Measurements from ENCODE around the gene ZNF845. TPM values are rescaled to one million over a fixed set of nuclear protein-coding genes. Genes with fewer than 3 reads are reported as not detected.
A peak's percentile ranks its signal among the peaks of the same experiment; 100 is the strongest.

ZNF845 gene
- total RNA-seq, 1 experiment from 2014 or later: 18.5 TPM

- Mint-ChIP-seq H3K9me3 (peaks cover under 1% of the 10 kb centered on the region), H3K27me3 (ENCODE audit: low read depth) (peaks cover 17% of the 10 kb centered on the region; the same call in 1 of the 2 replicates), H3K36me3 (0 out of 2 replicates have a peak, but pooled peaks cover 1% of the 10 kb centered on the region), H3K4me1 (peaks cover 48% of the 10 kb centered on the region), H3K27ac (peak within 1 kb of the TSS; percentile 95), H3K4me3 (peak within 1 kb of the TSS; percentile 93)
- CTCF ChIA-PET: interaction anchor here (0.8 to 2.1 kb wide), 13 partner anchors 26 to 665 kb away, joined by 3 to 11 read pairs (median 4); partner anchors contain the start of genes ZNF765 and ZNF845
- DNase-seq (ENCODE audit: low spot score): peak; percentile 95
- POLR2A ChIA-PET: interaction anchor here (0.6 to 1.1 kb wide), 2 partner anchors 29 to 66 kb away, joined by 3 to 4 read pairs; partner anchors contain the start of gene ZNF765
- TF ChIP-seq CTCF (IDR thresholded peaks at IDR 0.05) (peak; percentile 69), ZNF532 (CRISPR knock-in tag; IDR thresholded peaks at IDR 0.05; ENCODE audit: borderline replicate concordance) (no peak), ETV6 (CRISPR knock-in tag; IDR thresholded peaks at IDR 0.05) (0 out of 2 replicates have a peak, but pooled peaks have one; percentile 13), SP1 (CRISPR knock-in tag; conservative IDR thresholded peaks at IDR 0.05) (peak; percentile 60; the same call in 1 of the 2 replicates)
- ATAC-seq: peak; percentile 97
These were observed 31.8 kb downstream of the ZNF845 start, which contains the start of gene ZNF525 for GRCh38 chr19:53365134-53365898. ZNF525 (plus strand) TSS chr19:53365705; CDS start chr19:53372282, 6,577 bp downstream.

- DNase-seq (ENCODE audit: low spot score) (peak; percentile 42), ATAC-seq (peak; percentile 40)
- Mint-ChIP-seq H3K27me3 (ENCODE audit: low read depth) (peaks cover 16% of the 10 kb centered on the region; the same call in 1 of the 2 replicates), H3K4me1 (peaks cover 53% of the 10 kb centered on the region), H3K4me3 (peak overlapping the region; percentile 93), H3K9me3 (no peaks in the 10 kb centered on the region), H3K36me3 (peaks cover 3% of the 10 kb centered on the region), H3K27ac (peak overlapping the region; percentile 72)
- ChIA-PET CTCF (interaction anchor here (1.0 to 2.1 kb wide), 5 partner anchors 28 to 170 kb away, joined by 3 to 11 read pairs (median 7); partner anchors contain the start of gene ZNF765), POLR2A (interaction anchor here (0.6 to 1.1 kb wide), 2 partner anchors 29 to 33 kb away, joined by 3 to 5 read pairs; partner anchors contain the start of gene ZNF765)
- TF ChIP-seq ZNF317 (CRISPR knock-in tag; IDR thresholded peaks at IDR 0.05; ENCODE audit: borderline replicate concordance, low read depth) (no peak), MAX (CRISPR knock-in tag; IDR thresholded peaks at IDR 0.05) (no peak), AR (CRISPR knock-in tag; IDR thresholded peaks at IDR 0.05) (no peak), ZNF138 (CRISPR knock-in tag; conservative IDR thresholded peaks at IDR 0.05) (no peak), ZNF219 (CRISPR knock-in tag; IDR thresholded peaks at IDR 0.05; ENCODE audit: borderline replicate concordance) (no peak), CREM (CRISPR knock-in tag; IDR thresholded peaks at IDR 0.05) (no peak), SMAD4 (CRISPR knock-in tag; IDR thresholded peaks at IDR 0.05) (no peak), ZNF263 (CRISPR knock-in tag; IDR thresholded peaks at IDR 0.05; ENCODE audit: low read depth) (no peak), FOXJ3 (CRISPR knock-in tag; IDR thresholded peaks at IDR 0.05; ENCODE audit: borderline replicate concordance) (no peak), ZNF671 (CRISPR knock-in tag; IDR thresholded peaks at IDR 0.05) (no peak)
These were observed 32.4 kb downstream of the ZNF845 start for GRCh38 chr19:53365899-53366493.
